NT2/D1 (cell line): ENCODE data around the gene STRAP.
"Not testable (repeated sequence)": the region's sequence is repeated elsewhere in the genome, so short reads cannot be mapped to it uniquely, and the experiment has no call there.

Source experiments
- DNase-seq: peaks from one replicate; pipeline ENCODE4 v3.0.0-alpha.2; 2011; ENCODE audit warnings: low read depth, low spot score
- H3K27me3 ChIP-seq: 2 replicates; pipeline ENCODE4 v1.6.0; 2011; ENCODE audit warnings: mild to moderate bottlenecking; ENCODE audit not compliant: insufficient read length, insufficient read depth
- H3K36me3 ChIP-seq: 2 replicates; pipeline ENCODE4 v1.6.1; 2011; ENCODE audit warnings: mild to moderate bottlenecking, low read length, mixed read lengths; ENCODE audit not compliant: insufficient read depth, insufficient read length
- H3K4me1 ChIP-seq: 2 replicates; pipeline ENCODE4 v1.5.1; 2011; ENCODE audit not compliant: insufficient read depth, insufficient read length
- H3K4me3 ChIP-seq: 2 replicates; pipeline ENCODE4 v1.5.1; 2011; ENCODE audit warnings: low read depth; ENCODE audit not compliant: insufficient read length
- H3K9ac ChIP-seq: 2 replicates; pipeline ENCODE4 v1.6.0; 2011; ENCODE audit warnings: low read depth; ENCODE audit not compliant: insufficient read length
- H3K9me3 ChIP-seq: 2 replicates; pipeline ENCODE4 v1.5.1; 2011; ENCODE audit warnings: mild to moderate bottlenecking, low read length; ENCODE audit not compliant: insufficient read depth
- SUZ12 ChIP-seq: IDR thresholded peaks from 2 replicates; pipeline ENCODE4 v1.6.1; 2011; ENCODE audit not compliant: insufficient read length, insufficient read depth; ENCODE audit errors: extremely low read depth
- YY1 ChIP-seq: IDR thresholded peaks from 2 replicates; pipeline ENCODE4 v1.6.1; 2011; ENCODE audit not compliant: insufficient read length, insufficient read depth
- ZNF274 ChIP-seq: IDR thresholded peaks from 2 replicates; pipeline ENCODE4 v1.6.1; 2011; ENCODE audit warnings: mild to moderate bottlenecking, low read depth, low read length

STRAP gene

DNA sequence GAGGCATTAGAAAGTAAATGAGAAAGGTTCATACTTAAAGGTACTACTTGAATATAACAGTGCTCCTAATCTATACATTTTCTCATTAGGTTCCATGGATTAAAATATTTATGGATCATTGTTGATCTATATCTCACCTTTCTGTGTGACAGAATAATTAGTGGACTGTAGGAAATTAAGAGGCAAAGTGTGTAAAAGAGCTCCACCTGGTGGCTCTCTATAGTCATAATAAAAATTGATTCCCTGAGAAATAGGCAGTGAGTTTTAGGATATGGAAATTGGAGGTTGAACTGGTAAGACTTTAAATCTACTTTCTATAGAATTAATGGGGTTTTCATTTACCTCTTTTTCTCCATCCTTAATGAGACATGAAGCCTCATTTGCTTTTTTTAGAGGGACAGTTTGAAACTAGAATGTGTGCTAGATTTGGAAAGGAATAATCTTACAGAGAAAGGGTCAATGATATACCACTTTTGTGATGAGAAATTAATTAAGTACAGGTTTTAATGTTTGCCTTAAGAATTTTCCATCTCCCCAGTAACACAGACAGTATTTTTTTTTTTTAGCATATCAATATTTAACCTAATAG is 17.2 kb downstream of the STRAP start:
- Histone ChIP-seq H3K9me3 (no peaks in the 10 kb centered on the region), H3K9ac (no peak overlapping the region), H3K27me3 (no peaks in the 10 kb centered on the region), H3K4me3 (no peak overlapping the region), H3K4me1 (no peaks in the 10 kb centered on the region), H3K36me3 (peaks cover 100% of the 10 kb centered on the region)
- DNase-seq = no peak
- TF ChIP-seq SUZ12 = no peak

DNA sequence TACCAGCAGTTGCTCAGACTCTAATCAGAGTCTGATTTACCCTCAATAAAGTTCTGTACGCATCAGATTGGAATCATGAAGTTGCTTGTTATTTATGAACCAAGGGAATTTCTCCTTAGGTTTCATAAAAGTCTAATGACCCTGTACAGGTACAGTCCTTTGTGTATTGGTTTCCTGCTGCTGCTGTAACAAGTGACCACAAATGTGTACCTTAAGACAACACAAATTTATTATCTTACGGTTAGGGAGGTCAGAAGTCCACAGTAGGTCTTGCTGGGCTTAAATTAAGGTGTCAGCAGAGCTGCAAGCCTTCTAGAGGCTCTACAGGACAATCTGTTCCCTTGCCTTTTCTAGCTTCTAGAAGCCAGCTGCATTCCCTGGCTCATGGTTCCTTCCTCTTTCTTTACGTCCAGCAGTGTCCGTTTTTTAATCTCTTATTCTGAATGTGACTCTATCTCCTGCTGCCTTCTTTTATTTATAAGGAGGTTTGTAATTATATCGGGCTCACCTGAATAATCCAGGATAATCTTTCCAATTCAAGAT is 22.3 kb downstream of the STRAP start:
- no peaks in the 10 kb centered on the region for H3K4me1 ChIP-seq
- peaks cover 75% of the 10 kb centered on the region for H3K36me3 ChIP-seq
- no peak for TF ChIP-seq ZNF274
- TF ChIP-seq SUZ12 = no peak
- no peak for TF ChIP-seq YY1
- no peak for DNase-seq
- H3K9ac ChIP-seq = no peak overlapping the region
- no peaks in the 10 kb centered on the region for H3K9me3 ChIP-seq
- H3K4me3 ChIP-seq = no peak overlapping the region
- no peaks in the 10 kb centered on the region for H3K27me3 ChIP-seq

DNA sequence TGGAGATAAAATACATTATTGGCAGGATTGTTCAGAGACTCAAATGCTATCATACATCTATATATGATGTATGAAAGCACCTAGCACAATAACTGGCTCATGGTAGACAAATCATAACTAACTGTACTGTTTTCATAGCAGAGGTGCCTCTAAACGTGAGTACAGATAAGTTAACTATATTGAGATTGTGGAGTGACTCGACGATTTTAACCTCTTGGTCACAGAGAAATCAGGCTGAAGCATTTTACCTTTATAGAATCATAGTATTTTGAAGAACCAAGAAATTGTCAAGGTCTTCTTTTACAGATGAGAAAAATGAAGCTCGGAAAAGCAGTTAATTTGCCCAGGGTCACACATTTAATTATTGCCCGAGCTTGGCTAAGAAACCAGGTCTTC is 28.3 kb downstream of the STRAP start:
- peak overlapping the region; percentile 97 for H3K9ac ChIP-seq
- peaks cover 19% of the 10 kb centered on the region for H3K36me3 ChIP-seq
- H3K4me3 ChIP-seq = peak overlapping the region; percentile 87
- no peaks in the 10 kb centered on the region for H3K4me1 ChIP-seq
- H3K27me3 ChIP-seq = no peaks in the 10 kb centered on the region
- TF ChIP-seq SUZ12 = no peak
- TF ChIP-seq YY1 = no peak
- no peak for TF ChIP-seq ZNF274
- no peaks in the 10 kb centered on the region for H3K9me3 ChIP-seq
- no peak for DNase-seq

DNA sequence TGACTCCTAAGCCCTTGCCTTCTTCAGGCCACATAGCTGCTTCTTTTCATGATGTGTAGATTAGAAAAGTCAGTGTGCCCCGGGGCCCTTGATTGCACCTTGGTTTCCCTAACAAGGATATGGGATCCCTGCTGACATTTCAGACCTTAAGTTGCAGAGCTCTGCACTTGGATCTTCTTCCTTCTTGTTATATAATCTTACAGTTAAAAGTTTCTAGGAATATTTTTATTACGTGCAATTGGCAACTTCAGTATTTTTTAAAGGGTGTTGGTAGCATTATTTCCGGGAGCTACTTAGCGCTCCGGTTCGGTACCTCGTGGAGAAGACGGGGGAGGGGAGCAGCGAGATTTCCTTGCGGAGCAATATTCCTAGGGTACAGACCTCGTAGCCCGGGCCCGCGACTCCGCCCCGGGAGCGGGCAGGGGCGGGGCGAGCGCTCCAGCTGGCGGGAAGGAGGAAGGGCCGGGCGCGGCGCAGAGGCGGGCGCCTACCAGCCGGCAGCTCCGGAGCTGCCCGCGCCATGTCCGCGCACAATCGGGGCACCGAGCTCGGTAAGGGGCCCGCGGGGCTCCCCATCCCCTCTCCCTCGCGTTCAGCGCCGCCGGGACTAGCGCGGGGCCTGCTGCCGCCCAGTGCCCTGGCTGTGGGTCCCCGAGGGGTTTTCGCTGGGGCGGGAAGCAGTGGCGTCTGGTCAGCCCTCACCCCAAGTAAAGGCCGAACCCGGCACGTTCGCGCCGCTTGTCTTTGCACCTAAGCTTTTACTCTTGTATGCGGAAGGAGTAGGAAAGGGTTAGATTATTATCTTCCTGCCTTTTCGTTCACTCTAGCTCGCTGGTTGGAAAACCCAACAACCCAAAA is 28.9 kb downstream of the STRAP start, which contains the start of gene DERA:
Gene DERA (plus strand): TSS at position 469 of the 858 bp plus-strand sequence. CDS start 52 bp downstream, at position 521.
- peaks cover 13% of the 10 kb centered on the region for H3K36me3 ChIP-seq
- H3K4me3 ChIP-seq = peak within 1 kb of the TSS; percentile 87
- H3K9ac ChIP-seq = peak within 1 kb of the TSS; percentile 97
- H3K27me3 ChIP-seq = no peaks in the 10 kb centered on the region
- H3K4me1 ChIP-seq = no peaks in the 10 kb centered on the region
- peak; percentile 95 for DNase-seq
- TF ChIP-seq SUZ12 (no peak), YY1 (no peak), ZNF274 (no peak)
- H3K9me3 ChIP-seq = no peaks in the 10 kb centered on the region

DNA sequence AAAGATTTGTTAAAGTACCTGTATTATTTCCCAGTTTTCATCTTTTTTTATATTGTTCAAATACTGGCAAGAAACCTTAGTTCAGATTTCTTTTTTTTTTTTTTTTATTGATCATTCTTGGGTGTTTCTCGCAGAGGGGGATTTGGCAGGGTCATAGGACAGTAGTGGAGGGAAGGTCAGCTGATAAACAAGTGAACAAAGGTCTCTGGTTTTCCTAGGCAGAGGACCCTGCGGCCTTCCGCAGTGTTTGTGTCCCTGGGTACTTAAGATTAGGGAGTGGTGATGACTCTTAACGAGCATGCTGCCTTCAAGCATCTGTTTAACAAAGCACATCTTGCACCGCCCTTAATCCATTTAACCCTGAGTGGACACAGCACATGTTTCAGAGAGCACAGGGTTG is 29.7 kb downstream of the STRAP start:
- not testable (repeated sequence) for H3K9me3 ChIP-seq, DNase-seq, H3K36me3 ChIP-seq, H3K4me1 ChIP-seq, H3K27me3 ChIP-seq
- H3K9ac ChIP-seq = peak overlapping the region; percentile 97
- H3K4me3 ChIP-seq = peak overlapping the region; percentile 87

DNA sequence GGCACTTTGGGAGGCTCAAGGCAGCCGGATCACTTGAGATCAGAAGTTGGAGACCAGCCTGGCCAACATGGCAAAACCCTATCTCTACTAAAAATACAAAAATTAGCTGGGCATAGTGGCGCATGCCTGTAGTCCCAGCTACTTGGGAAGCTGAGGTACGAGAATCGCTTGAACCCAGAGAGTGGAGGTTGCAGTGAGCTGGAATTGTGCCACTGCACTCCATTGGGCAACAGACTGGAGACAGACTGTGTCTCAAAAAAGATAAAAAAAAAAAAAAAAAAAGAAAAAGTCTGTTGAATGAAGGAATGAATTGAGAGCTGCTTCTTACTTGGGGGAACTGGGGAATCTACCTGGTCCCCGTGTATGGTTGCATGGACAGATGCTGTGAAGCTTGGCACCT is 31.9 kb downstream of the STRAP start:
- H3K36me3 ChIP-seq, H3K27me3 ChIP-seq, H3K4me1 ChIP-seq, H3K9ac ChIP-seq, DNase-seq, H3K4me3 ChIP-seq, H3K9me3 ChIP-seq: not testable (repeated sequence)

DNA sequence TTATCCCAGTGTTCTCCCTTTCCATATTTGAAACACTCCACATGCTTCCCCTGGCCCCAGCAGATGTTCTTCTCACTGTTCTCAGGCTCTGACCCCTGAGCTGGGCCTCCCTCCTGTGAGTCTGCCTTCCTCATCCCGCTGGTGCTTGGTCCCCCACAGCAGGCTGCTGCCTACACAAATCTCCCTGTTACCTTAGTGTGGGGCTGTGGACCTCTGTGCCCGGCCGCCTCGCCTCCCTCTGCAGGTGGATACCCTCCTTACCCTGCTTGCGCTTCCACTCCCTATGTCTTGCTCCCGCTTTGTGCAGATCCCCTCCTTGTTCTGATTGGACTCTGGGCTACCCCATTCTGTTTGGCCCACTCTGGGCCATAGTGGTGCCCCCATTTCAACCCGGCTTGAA is 35.9 kb downstream of the STRAP start:
- TF ChIP-seq SUZ12 (no peak), YY1 (no peak), ZNF274 (no peak)

DNA sequence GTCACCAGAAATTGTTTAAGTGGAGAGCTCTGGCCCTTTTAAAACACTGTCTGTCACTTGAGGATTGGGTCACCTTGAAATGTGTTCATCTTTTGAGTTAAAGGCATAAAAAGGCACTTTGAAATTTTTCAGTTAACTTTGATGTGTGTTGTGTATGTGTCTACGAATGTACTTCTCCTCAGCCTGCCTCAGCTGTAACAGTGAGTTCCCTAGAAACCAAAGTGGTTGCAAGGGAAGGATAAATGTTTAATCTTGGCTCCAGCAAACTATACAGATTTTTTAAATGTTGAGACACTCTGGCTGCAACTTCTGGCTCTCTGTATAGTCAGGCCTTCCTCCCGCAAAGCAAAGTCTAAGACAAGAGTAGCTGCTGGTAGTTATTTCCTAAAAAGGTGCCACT is 37.2 kb downstream of the STRAP start:
- Histone ChIP-seq H3K4me1 (peaks cover 3% of the 10 kb centered on the region), H3K4me3 (no peak overlapping the region), H3K9ac (no peak overlapping the region), H3K36me3 (peaks cover 8% of the 10 kb centered on the region), H3K27me3 (no peaks in the 10 kb centered on the region), H3K9me3 (no peaks in the 10 kb centered on the region)
- no peak for DNase-seq
- TF ChIP-seq YY1 (no peak), SUZ12 (no peak), ZNF274 (no peak)

More for the DNA sequence above, 35.9 kb downstream of the STRAP start:
- Histone ChIP-seq H3K27me3 (no peaks in the 10 kb centered on the region), H3K36me3 (peaks cover 8% of the 10 kb centered on the region), H3K9me3 (no peaks in the 10 kb centered on the region), H3K4me1 (peaks cover 3% of the 10 kb centered on the region), H3K4me3 (no peak overlapping the region), H3K9ac (no peak overlapping the region)
- DNase-seq = no peak
